PC-9 (cell line): ENCODE results near the gene CRB2. TPM values are rescaled to one million over a fixed set of nuclear protein-coding genes. Genes with fewer than 3 reads are reported as not detected.

Experiments used
- BruUV-seq: library from RNA; stranded (reverse); fragments of 400-500 nt; replicated peaks from 2 replicates; lab custom pipeline; 2021; lab: Mats Ljungman, UMichigan
- CTCF ChIA-PET: fragments of 300-600 bp; sonication (Branson Sonifier 250); formaldehyde crosslinking; loops from one replicate; lab custom pipeline; 2022; ENCODE audit warnings: antibody characterized with exemption; lab: Charles Lee
- POLR2A ChIA-PET: fragments of 300-600 bp; sonication (Branson Sonifier 250); formaldehyde crosslinking; loops from one replicate; lab custom pipeline; 2022; ENCODE audit warnings: antibody characterized with exemption; ENCODE audit not compliant: unreplicated experiment; lab: Charles Lee
- DNase-seq, 2 experiments: peaks; one replicate each; pipeline versions ENCODE4 v3.0.0 to v3.0.0-alpha.2; 2015 to 2022; ENCODE audit warnings: mixed read lengths in 1 of 2
- H2AFZ ChIP-seq: fragments of 200-600 bp; sonication (generic); 2 replicates; pipeline ENCODE4 v1.8.1; 2017; ENCODE audit warnings: antibody characterized with exemption
- H3F3A ChIP-seq: fragments of 200-600 bp; sonication (generic); 2 replicates; pipeline ENCODE4 v1.8.1; 2017; ENCODE audit warnings: antibody characterized with exemption, mild to moderate bottlenecking, low read depth; ENCODE audit not compliant: insufficient read depth
- H3K27ac ChIP-seq: fragments of 200-600 bp; sonication (generic); 2 replicates; pipeline ENCODE4 v1.6.1; 2016; ENCODE audit warnings: mixed run types
- H3K27me3 ChIP-seq: fragments of 200-600 bp; sonication (generic); 2 replicates; pipeline ENCODE4 v1.6.1; 2016; ENCODE audit warnings: low read depth, mixed run types; ENCODE audit not compliant: insufficient read depth
- H3K36me3 ChIP-seq: fragments of 200-600 bp; sonication (generic); 2 replicates; pipeline ENCODE4 v1.6.1; 2016; ENCODE audit warnings: low read depth, mixed run types
- H3K4me1 ChIP-seq: fragments of 200-600 bp; sonication (generic); replicated peaks from 2 replicates; pipeline ENCODE4 v1.6.1; 2016; ENCODE audit warnings: mixed run types; ENCODE audit not compliant: insufficient read depth
- H3K4me2 ChIP-seq: fragments of 200-600 bp; sonication (generic); 2 replicates; pipeline ENCODE4 v1.6.1; 2017; ENCODE audit warnings: mixed run types
- H3K4me3 ChIP-seq: fragments of 200-600 bp; sonication (generic); 2 replicates; pipeline ENCODE4 v1.6.1; 2016; ENCODE audit warnings: mixed run types
- H3K79me2 ChIP-seq: fragments of 200-600 bp; sonication (generic); 2 replicates; pipeline ENCODE4 v1.6.1; 2017; ENCODE audit warnings: low read depth, mixed run types
- H3K9me2 ChIP-seq: fragments of 200-600 bp; sonication (generic); 2 replicates; pipeline ENCODE4 v1.8.1; 2017; ENCODE audit warnings: mild to moderate bottlenecking; ENCODE audit not compliant: insufficient read depth
- H3K9me3 ChIP-seq: fragments of 200-600 bp; sonication (generic); 2 replicates; pipeline ENCODE4 v1.8.1; 2016; ENCODE audit warnings: low read depth; ENCODE audit not compliant: insufficient read depth
- H4K20me1 ChIP-seq: fragments of 200-600 bp; sonication (generic); 2 replicates; pipeline ENCODE4 v1.8.1; 2017; ENCODE audit not compliant: insufficient read depth
- EZH2 ChIP-seq: fragments of 200-600 bp; sonication (generic); IDR thresholded peaks from 2 replicates; pipeline ENCODE4 v1.8.0; 2017; ENCODE audit warnings: antibody characterized with exemption, low read depth
- intact Hi-C: fragments of 100-400 bp; cut with micrococcal nuclease; formaldehyde crosslinking; loops from one replicate; pipeline ENCODE4 v1.10.0; 2022; ENCODE audit not compliant: unreplicated experiment
- total RNA-seq: library from RNA; stranded (reverse); gene quantifications from 2 replicates; pipeline ENCODE4 v1.2.3, GENCODE V29; 2021
- TF ChIP-seq, protein P1 (sequence below): fragments of 200-600 bp; sonication (generic); conservative IDR thresholded peaks from 2 replicates; pipeline ENCODE4 v1.6.1; 2017; ENCODE audit warnings: mixed run types, antibody characterized with exemption, mild to moderate bottlenecking, moderate library complexity

The CRB2 gene
- total RNA-seq, 1 experiment from 2014 or later = not detected

- intact Hi-C loops = loop anchor here (10.0 kb wide), 1 partner anchor 691 kb away; no protein-coding TSS in a partner anchor
- no peak overlapping the region for H2AFZ ChIP-seq
- no peak overlapping the region for H3K4me3 ChIP-seq
- no peaks in the 10 kb centered on the region for H3K9me3 ChIP-seq
- no peaks in the 10 kb centered on the region for H3K9me2 ChIP-seq
- H4K20me1 ChIP-seq = peaks cover 4% of the 10 kb centered on the region; the same call in 1 of the 2 replicates
- H3K4me2 ChIP-seq = no peak overlapping the region
- peaks cover 8% of the 10 kb centered on the region; the same call in 1 of the 2 replicates for H3K4me1 ChIP-seq
- DNase-seq = no peak
- no peak for TF ChIP-seq EZH2
- TF ChIP-seq, protein P1, sequence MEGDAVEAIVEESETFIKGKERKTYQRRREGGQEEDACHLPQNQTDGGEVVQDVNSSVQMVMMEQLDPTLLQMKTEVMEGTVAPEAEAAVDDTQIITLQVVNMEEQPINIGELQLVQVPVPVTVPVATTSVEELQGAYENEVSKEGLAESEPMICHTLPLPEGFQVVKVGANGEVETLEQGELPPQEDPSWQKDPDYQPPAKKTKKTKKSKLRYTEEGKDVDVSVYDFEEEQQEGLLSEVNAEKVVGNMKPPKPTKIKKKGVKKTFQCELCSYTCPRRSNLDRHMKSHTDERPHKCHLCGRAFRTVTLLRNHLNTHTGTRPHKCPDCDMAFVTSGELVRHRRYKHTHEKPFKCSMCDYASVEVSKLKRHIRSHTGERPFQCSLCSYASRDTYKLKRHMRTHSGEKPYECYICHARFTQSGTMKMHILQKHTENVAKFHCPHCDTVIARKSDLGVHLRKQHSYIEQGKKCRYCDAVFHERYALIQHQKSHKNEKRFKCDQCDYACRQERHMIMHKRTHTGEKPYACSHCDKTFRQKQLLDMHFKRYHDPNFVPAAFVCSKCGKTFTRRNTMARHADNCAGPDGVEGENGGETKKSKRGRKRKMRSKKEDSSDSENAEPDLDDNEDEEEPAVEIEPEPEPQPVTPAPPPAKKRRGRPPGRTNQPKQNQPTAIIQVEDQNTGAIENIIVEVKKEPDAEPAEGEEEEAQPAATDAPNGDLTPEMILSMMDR = no peak
- POLR2A ChIA-PET = no interaction called here
- BruUV-seq = no TSS peak
- no peak overlapping the region for H3K27ac ChIP-seq
- no peaks in the 10 kb centered on the region for H3F3A ChIP-seq
- no peaks in the 10 kb centered on the region for H3K27me3 ChIP-seq
- CTCF ChIA-PET = no interaction called here
- no peaks in the 10 kb centered on the region for H3K79me2 ChIP-seq
- no peaks in the 10 kb centered on the region for H3K36me3 ChIP-seq
Observed at GRCh38 chr9:123424131-123424530, 68.1 kb downstream of the CRB2 start.

DNA sequence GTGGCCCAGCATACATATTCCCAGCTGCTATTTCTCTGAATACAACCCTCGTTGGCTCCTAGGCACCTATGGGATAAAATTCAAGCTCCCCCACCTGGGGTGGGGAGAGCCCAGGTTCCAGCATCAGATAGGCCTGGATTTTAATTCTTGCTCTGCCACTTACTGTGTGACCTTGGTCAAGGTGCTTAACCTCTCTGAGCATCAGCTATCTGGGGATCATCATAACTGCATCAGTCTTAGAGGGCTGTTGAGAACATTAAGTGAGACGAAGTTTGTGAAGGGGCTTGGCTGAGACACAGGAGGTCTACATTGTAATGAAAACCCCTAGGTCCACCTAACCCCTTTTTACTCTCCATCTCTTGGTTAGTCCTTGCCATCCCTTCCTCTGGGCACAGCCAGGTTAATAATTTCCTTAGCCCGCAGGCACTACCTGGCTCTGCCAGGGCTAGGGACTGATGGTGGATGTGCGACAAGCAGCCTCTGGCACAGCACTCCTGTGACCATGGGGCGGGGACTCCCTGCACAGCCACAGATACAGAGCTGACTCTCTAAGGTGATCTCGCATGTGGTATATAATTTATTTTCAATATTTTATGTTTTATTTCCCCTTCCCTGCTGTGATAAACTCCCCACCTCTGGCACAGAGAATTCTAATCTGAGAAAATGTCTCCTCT lies 68.7 kb downstream of the CRB2 start:
- no peak overlapping the region for H3K27ac ChIP-seq
- H4K20me1 ChIP-seq = peaks cover 4% of the 10 kb centered on the region; the same call in 1 of the 2 replicates
- H3K4me2 ChIP-seq = no peak overlapping the region
- peaks cover 8% of the 10 kb centered on the region; the same call in 1 of the 2 replicates for H3K4me1 ChIP-seq
- BruUV-seq = no TSS peak
- no peak for TF ChIP-seq EZH2
- TF ChIP-seq, protein P1 = no peak
- ChIA-PET POLR2A (no interaction called here), CTCF (no interaction called here)
- no peaks in the 10 kb centered on the region for H3K9me3 ChIP-seq
- no peaks in the 10 kb centered on the region for H3K36me3 ChIP-seq
- no peaks in the 10 kb centered on the region for H3F3A ChIP-seq
- H3K9me2 ChIP-seq = no peaks in the 10 kb centered on the region
- no peak overlapping the region for H3K4me3 ChIP-seq
- intact Hi-C loops = loop anchor here (10.0 kb wide), 1 partner anchor 690 kb away; no protein-coding TSS in a partner anchor
- H2AFZ ChIP-seq = no peak overlapping the region
- no peaks in the 10 kb centered on the region for H3K79me2 ChIP-seq
- DNase-seq = no peak
- no peaks in the 10 kb centered on the region for H3K27me3 ChIP-seq

DNA sequence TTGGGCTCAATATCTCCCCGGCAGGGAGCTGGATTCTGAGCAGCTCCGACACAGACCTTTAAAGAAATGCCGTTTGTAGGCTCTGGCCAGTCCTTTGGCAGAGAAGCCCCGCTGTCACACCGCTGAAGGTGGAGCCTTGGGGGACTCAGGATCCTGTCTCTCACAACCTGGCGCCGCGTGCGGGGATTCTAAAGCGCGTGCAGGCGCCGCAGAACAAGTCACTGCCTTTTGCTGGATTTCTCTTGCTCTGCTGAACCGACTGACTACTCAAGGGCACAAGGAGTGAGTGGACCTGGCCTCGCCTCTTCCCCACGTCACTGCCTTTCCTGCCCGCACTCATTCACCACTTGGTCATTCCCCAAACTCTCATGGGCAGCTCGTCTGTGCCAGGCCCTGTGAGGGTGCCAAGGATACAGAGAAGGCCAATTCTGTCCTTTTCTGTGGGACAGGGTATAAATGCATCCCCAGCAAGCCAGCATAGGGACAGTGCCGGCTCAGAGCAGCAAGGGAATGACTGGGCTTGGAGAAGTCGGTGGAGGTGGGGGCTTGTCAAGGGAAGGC lies 69.3 kb downstream of the CRB2 start:
- ChIA-PET CTCF (no interaction called here), POLR2A (no interaction called here)
- TF ChIP-seq EZH2 = no peak
- TF ChIP-seq, protein P1 = no peak

More for the DNA sequence above, 69.3 kb downstream of the CRB2 start:
- BruUV-seq = no TSS peak
- Histone ChIP-seq H3K4me2 (no peak overlapping the region), H3K79me2 (no peaks in the 10 kb centered on the region), H3F3A (no peaks in the 10 kb centered on the region), H3K9me2 (no peaks in the 10 kb centered on the region), H4K20me1 (peaks cover 4% of the 10 kb centered on the region; the same call in 1 of the 2 replicates), H3K4me1 (peaks cover 8% of the 10 kb centered on the region; the same call in 1 of the 2 replicates), H3K27ac (no peak overlapping the region), H3K4me3 (no peak overlapping the region), H3K36me3 (no peaks in the 10 kb centered on the region; the same call in 1 of the 2 replicates), H3K27me3 (no peaks in the 10 kb centered on the region), H3K9me3 (no peaks in the 10 kb centered on the region), H2AFZ (no peak overlapping the region)
- DNase-seq = no peak
- intact Hi-C loops = loop anchor here (10.0 kb wide), 1 partner anchor 689 kb away; no protein-coding TSS in a partner anchor
